Activated naive CD8-positive, alpha-beta T cell treated with anti-CD3 and anti-CD28 coated beads for 36 hours (primary cell): ENCODE measurements around the gene TNFRSF17. TPM values are rescaled to one million over a fixed set of nuclear protein-coding genes. Genes with fewer than 3 reads are reported as not detected.
"Not testable (repeated sequence)": the region's sequence is repeated elsewhere in the genome, so short reads cannot be mapped to it uniquely, and the experiment has no call there.

ENCODE experiments used
- DNase-seq: peaks from one replicate; pipeline ENCODE4 v3.0.0; 2021
- H3K27ac Mint-ChIP-seq: one replicate; pipeline ENCODE4 v1.8.0; 2022; ENCODE audit warnings: mild to moderate bottlenecking, moderate library complexity, mixed read lengths
- H3K27me3 Mint-ChIP-seq: one replicate; pipeline ENCODE4 v1.8.0; 2022; ENCODE audit warnings: mild to moderate bottlenecking, mixed read lengths
- H3K36me3 Mint-ChIP-seq: one replicate; pipeline ENCODE4 v1.8.0; 2021; ENCODE audit warnings: mild to moderate bottlenecking, mixed read lengths
- H3K4me1 Mint-ChIP-seq: one replicate; pipeline ENCODE4 v1.8.0; 2021; ENCODE audit warnings: mixed read lengths
- H3K4me3 Mint-ChIP-seq: one replicate; pipeline ENCODE4 v1.8.0; 2022; ENCODE audit warnings: mild to moderate bottlenecking, moderate library complexity, mixed read lengths
- H3K9me3 Mint-ChIP-seq: one replicate; pipeline ENCODE4 v1.8.0; 2022; ENCODE audit warnings: mixed read lengths
- total RNA-seq, 2 experiments: library from RNA; stranded (reverse); gene quantifications; one replicate each; pipeline ENCODE4 v1.2.3, GENCODE V29; 2021

TNFRSF17 gene
- total RNA-seq, 2 experiments from 2014 or later, result not detected

- H3K9me3 Mint-ChIP-seq, H3K4me3 Mint-ChIP-seq, H3K4me1 Mint-ChIP-seq, H3K27ac Mint-ChIP-seq, H3K27me3 Mint-ChIP-seq, H3K36me3 Mint-ChIP-seq, DNase-seq: not testable (repeated sequence)
Measured at GRCh38 chr16:11962457-11962856, 2.6 kb upstream of the TNFRSF17 start.

- not testable (repeated sequence) for H3K9me3 Mint-ChIP-seq, H3K36me3 Mint-ChIP-seq, H3K27me3 Mint-ChIP-seq, H3K4me1 Mint-ChIP-seq, H3K4me3 Mint-ChIP-seq, H3K27ac Mint-ChIP-seq, DNase-seq
Measured at GRCh38 chr16:11962978-11963377, 2.0 kb upstream of the TNFRSF17 start.

- H3K36me3 Mint-ChIP-seq, result no peaks in the 10 kb centered on the region
- no peak for DNase-seq
- no peak overlapping the region for H3K27ac Mint-ChIP-seq
- H3K4me1 Mint-ChIP-seq, result no peaks in the 10 kb centered on the region
- H3K27me3 Mint-ChIP-seq, result peaks cover 3% of the 10 kb centered on the region
- no peaks in the 10 kb centered on the region for H3K9me3 Mint-ChIP-seq
- H3K4me3 Mint-ChIP-seq, result no peak overlapping the region
Measured at GRCh38 chr16:11963706-11964105, 1.3 kb upstream of the TNFRSF17 start.

GRCh38 chr16:11966173-11966572, 1.2 kb downstream of the TNFRSF17 start:
- H3K27me3 Mint-ChIP-seq, result peaks cover 3% of the 10 kb centered on the region

GRCh38 chr16:11967195-11967911, 2.3 kb downstream of the TNFRSF17 start:
- DNase-seq, result no peak
- Mint-ChIP-seq H3K4me3 (no peak overlapping the region), H3K36me3 (no peaks in the 10 kb centered on the region), H3K27me3 (peaks cover 3% of the 10 kb centered on the region), H3K9me3 (no peaks in the 10 kb centered on the region), H3K4me1 (no peaks in the 10 kb centered on the region), H3K27ac (no peak overlapping the region)

More at GRCh38 chr16:11966173-11966572, 1.2 kb downstream of the TNFRSF17 start:
- no peaks in the 10 kb centered on the region for H3K9me3 Mint-ChIP-seq
- no peak overlapping the region for H3K27ac Mint-ChIP-seq
- no peak for DNase-seq
- H3K36me3 Mint-ChIP-seq, result no peaks in the 10 kb centered on the region
- no peak overlapping the region for H3K4me3 Mint-ChIP-seq
- H3K4me1 Mint-ChIP-seq, result no peaks in the 10 kb centered on the region

- no peak overlapping the region for H3K4me3 Mint-ChIP-seq
- no peak overlapping the region for H3K27ac Mint-ChIP-seq
- H3K27me3 Mint-ChIP-seq, result peaks cover 1% of the 10 kb centered on the region
- no peaks in the 10 kb centered on the region for H3K4me1 Mint-ChIP-seq
- H3K36me3 Mint-ChIP-seq, result no peaks in the 10 kb centered on the region
- H3K9me3 Mint-ChIP-seq, result no peaks in the 10 kb centered on the region
- DNase-seq, result no peak
Measured at GRCh38 chr16:11968577-11968976, 3.6 kb downstream of the TNFRSF17 start.

- not testable (repeated sequence) for H3K4me1 Mint-ChIP-seq, DNase-seq, H3K4me3 Mint-ChIP-seq, H3K27ac Mint-ChIP-seq, H3K36me3 Mint-ChIP-seq, H3K9me3 Mint-ChIP-seq, H3K27me3 Mint-ChIP-seq
Measured at GRCh38 chr16:11970292-11970691, 5.3 kb downstream of the TNFRSF17 start.

- Mint-ChIP-seq H3K27me3 (no peaks in the 10 kb centered on the region), H3K36me3 (peaks cover 2% of the 10 kb centered on the region), H3K4me1 (peaks cover 12% of the 10 kb centered on the region), H3K27ac (no peak overlapping the region), H3K9me3 (no peaks in the 10 kb centered on the region), H3K4me3 (no peak overlapping the region)
- no peak for DNase-seq
Measured at GRCh38 chr16:11972128-11972527, 7.1 kb downstream of the TNFRSF17 start.

GRCh38 chr16:11973070-11973469, 8.1 kb downstream of the TNFRSF17 start:
- no peak for DNase-seq
- H3K36me3 Mint-ChIP-seq, result peaks cover 2% of the 10 kb centered on the region
- H3K9me3 Mint-ChIP-seq, result no peaks in the 10 kb centered on the region
- peaks cover 21% of the 10 kb centered on the region for H3K4me1 Mint-ChIP-seq
- no peak overlapping the region for H3K4me3 Mint-ChIP-seq
- no peak overlapping the region for H3K27ac Mint-ChIP-seq
- H3K27me3 Mint-ChIP-seq, result no peaks in the 10 kb centered on the region

GRCh38 chr16:11976850-11977375, 11.9 kb downstream of the TNFRSF17 start:
- no peaks in the 10 kb centered on the region for H3K9me3 Mint-ChIP-seq
- peaks cover 2% of the 10 kb centered on the region for H3K36me3 Mint-ChIP-seq
- peak overlapping the region; percentile 92 for H3K4me3 Mint-ChIP-seq
- H3K27me3 Mint-ChIP-seq, result no peaks in the 10 kb centered on the region
- peaks cover 38% of the 10 kb centered on the region for H3K4me1 Mint-ChIP-seq
- DNase-seq, result peak; percentile 4
- peak overlapping the region; percentile 36 for H3K27ac Mint-ChIP-seq

- Mint-ChIP-seq H3K4me1 (peaks cover 38% of the 10 kb centered on the region), H3K27me3 (no peaks in the 10 kb centered on the region), H3K4me3 (peak overlapping the region; percentile 92), H3K9me3 (no peaks in the 10 kb centered on the region), H3K27ac (peak overlapping the region; percentile 36), H3K36me3 (peaks cover 2% of the 10 kb centered on the region)
- no peak for DNase-seq
Measured at GRCh38 chr16:11977376-11978041, 12.5 kb downstream of the TNFRSF17 start.

GRCh38 chr16:11978080-11978479, 13.1 kb downstream of the TNFRSF17 start:
- Mint-ChIP-seq H3K27ac (peak overlapping the region; percentile 20), H3K4me3 (peak overlapping the region; percentile 92), H3K4me1 (peaks cover 38% of the 10 kb centered on the region), H3K36me3 (peaks cover 2% of the 10 kb centered on the region), H3K27me3 (no peaks in the 10 kb centered on the region), H3K9me3 (no peaks in the 10 kb centered on the region)
- DNase-seq, result no peak

GRCh38 chr16:11979013-11979672, 14.1 kb downstream of the TNFRSF17 start:
- no peak overlapping the region for H3K27ac Mint-ChIP-seq
- no peaks in the 10 kb centered on the region for H3K9me3 Mint-ChIP-seq
- peaks cover 38% of the 10 kb centered on the region for H3K4me1 Mint-ChIP-seq
- no peak for DNase-seq
- no peaks in the 10 kb centered on the region for H3K36me3 Mint-ChIP-seq
- H3K4me3 Mint-ChIP-seq, result no peak overlapping the region
- no peaks in the 10 kb centered on the region for H3K27me3 Mint-ChIP-seq

GRCh38 chr16:11980136-11980844, 15.3 kb downstream of the TNFRSF17 start:
- Mint-ChIP-seq H3K9me3 (no peaks in the 10 kb centered on the region), H3K4me3 (no peak overlapping the region), H3K4me1 (peaks cover 38% of the 10 kb centered on the region), H3K27ac (no peak overlapping the region), H3K36me3 (no peaks in the 10 kb centered on the region), H3K27me3 (no peaks in the 10 kb centered on the region)
- DNase-seq, result no peak

GRCh38 chr16:11985250-11985649, 20.2 kb downstream of the TNFRSF17 start:
- no peak overlapping the region for H3K4me3 Mint-ChIP-seq
- no peak overlapping the region for H3K27ac Mint-ChIP-seq
- no peak for DNase-seq
- no peaks in the 10 kb centered on the region for H3K27me3 Mint-ChIP-seq
- no peaks in the 10 kb centered on the region for H3K36me3 Mint-ChIP-seq
- H3K9me3 Mint-ChIP-seq, result no peaks in the 10 kb centered on the region
- peaks cover 15% of the 10 kb centered on the region for H3K4me1 Mint-ChIP-seq
